NCI-H2171 treated with DMSO at 0.1 percent for 48 hours (cell line): Measurements from ENCODE around the gene TSEN54.

Source experiments
- DNase-seq: peaks from one replicate; lab custom pipeline; 2025; lab: John Stamatoyannopoulos, UW

TSEN54 gene

DNA sequence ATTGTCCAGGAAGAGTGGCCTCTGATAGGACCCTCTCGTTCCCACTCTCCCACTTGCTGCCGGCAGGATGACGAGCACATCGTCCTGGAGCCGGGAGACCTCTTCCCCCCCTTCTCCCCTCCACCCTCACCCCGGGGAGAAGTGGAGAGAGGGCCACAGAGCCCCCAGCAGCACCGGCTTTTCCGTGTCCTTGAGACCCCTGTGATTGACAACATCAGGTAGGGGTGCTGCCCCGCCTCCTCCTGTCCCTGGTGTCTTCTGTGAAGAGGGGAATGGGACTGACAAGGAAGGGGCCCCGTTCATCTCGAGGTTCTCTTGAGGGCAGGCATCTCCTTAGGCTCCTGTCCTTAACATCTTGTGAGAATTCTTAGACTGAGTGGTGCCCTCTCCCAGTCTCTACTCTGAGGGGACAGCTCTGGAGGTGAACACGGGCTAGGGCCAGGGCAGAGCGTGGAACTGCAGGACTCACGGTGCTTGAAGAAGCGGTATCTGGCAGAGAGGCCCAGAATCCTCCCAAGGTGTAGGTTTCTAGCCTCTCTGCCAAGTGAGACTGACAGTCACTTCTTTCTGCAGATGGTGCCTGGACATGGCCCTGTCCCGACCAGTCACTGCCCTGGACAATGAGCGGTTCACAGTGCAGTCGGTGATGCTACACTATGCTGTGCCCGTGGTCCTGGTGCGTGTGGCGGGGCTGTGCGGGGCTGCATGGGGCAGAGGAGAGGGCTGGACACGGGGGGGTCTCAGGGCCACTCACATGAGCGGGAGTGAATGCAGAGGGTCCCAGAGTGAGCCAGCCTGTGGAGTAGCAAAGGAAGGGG is 27.4 kb upstream of the TSEN54 start:
- DNase-seq, result no peak

DNA sequence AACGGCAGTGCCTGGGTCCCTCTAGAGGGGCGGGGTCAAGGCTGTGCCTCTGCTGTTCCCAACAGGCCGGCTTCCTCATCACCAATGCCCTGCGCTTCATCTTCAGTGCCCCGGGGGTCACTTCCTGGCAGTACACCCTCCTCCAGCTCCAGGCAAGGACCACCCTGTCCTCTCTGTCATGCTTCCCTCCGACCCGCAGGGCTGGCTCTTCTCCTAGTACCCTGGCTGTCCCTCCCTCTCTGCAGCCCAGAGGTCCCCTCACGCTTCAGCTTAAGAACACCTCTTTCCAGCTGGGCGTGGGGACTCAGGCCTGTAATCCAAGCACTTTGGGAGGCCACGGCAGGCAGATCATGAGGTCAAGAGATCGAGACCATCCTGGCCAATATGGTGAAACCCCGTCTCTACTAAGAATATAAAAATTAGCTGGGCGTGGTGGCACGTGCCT is 26.8 kb upstream of the TSEN54 start:
- no peak for DNase-seq

- no peak for DNase-seq
Observed at GRCh38 chr17:75490173-75490743, 26.1 kb upstream of the TSEN54 start.

DNA sequence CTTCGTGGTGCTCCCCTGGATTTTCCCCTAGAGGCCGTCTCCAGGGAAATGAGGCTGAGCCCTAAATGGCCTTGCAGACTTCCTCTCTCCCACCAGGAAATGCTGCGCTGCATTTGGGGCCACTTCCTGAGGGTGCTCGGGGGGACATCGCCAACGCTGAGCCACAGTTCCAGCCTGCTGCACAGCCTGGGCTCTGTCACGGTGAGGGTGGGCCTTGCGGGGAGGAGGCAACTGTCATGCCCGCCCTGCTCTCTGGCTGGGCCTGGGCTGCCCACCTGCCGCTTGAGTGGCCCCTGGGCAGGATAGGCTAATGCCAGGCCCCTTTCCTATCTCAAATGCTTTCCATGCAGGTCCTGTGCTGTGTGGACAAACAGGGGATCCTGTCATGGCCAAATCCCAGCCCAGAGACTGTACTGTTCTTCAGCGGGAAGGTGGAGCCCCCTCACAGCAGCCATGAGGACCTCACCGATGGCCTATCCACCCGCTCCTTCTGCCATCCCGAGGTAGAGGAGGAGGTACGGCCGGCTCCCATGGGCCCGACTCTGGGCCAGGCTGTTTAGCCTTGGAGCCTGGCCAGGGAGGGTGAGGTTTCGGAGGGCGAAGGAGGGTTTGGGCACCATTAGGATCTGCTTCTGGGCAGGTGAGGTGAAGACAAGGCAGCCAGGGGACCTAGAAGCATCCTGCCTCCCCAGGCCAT is 25.2 kb upstream of the TSEN54 start:
- DNase-seq, result no peak

DNA sequence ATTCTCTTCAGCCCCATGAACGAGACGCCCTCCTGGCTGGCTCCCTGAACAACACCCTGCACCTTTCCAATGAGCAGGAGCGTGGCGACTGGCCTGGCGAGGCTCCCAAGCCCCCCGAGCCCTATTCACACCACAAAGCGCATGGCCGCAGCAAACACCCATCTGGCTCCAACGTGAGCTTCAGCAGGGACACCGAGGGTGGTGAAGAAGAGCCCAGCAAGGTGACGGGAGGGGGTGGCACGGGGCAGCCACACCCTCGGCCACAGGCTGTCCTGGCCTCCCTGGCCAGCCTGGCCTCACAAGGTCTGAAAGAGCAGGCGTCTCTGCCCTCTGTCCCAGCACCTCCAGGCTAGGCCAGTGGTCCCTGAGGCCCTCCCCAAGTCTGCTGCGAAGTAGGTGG is 24.6 kb upstream of the TSEN54 start:
- DNase-seq, result no peak

DNA sequence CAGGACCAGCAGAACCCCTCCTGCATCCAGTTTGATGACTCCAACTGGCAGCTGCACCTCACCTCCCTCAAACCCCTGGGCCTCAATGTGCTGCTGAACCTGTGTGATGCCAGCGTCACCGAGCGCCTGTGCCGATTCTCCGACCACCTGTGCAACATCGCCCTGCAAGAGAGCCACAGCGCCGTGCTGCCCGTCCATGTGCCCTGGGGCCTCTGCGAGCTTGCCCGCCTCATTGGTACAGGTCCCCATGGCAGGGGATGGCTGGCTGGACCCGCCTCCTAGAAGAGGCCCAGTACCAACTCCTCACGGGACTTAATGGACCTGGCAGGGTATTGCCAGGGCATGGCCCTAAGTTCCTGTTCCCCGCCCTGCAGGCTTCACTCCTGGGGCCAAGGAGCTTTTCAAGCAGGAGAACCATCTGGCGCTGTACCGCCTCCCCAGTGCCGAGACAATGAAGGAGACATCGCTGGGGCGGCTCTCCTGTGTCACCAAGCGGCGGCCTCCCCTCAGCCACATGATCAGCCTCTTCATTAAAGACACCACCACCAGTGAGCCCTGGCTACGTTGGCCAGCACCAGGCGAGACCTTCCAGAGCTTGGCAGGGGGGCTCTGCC is 23.7 kb upstream of the TSEN54 start:
- no peak for DNase-seq

GRCh38 chr17:75493476-75494129 is 22.7 kb upstream of the TSEN54 start:
- no peak for DNase-seq

GRCh38 chr17:75494326-75494877 is 21.9 kb upstream of the TSEN54 start:
- no peak for DNase-seq

- no peak for DNase-seq
Observed at GRCh38 chr17:75496005-75496404, 20.3 kb upstream of the TSEN54 start.

- DNase-seq, result no peak
Observed at GRCh38 chr17:75498039-75498725, 18.1 kb upstream of the TSEN54 start.

- DNase-seq, result no peak
Observed at GRCh38 chr17:75498726-75499213, 17.6 kb upstream of the TSEN54 start.

DNA sequence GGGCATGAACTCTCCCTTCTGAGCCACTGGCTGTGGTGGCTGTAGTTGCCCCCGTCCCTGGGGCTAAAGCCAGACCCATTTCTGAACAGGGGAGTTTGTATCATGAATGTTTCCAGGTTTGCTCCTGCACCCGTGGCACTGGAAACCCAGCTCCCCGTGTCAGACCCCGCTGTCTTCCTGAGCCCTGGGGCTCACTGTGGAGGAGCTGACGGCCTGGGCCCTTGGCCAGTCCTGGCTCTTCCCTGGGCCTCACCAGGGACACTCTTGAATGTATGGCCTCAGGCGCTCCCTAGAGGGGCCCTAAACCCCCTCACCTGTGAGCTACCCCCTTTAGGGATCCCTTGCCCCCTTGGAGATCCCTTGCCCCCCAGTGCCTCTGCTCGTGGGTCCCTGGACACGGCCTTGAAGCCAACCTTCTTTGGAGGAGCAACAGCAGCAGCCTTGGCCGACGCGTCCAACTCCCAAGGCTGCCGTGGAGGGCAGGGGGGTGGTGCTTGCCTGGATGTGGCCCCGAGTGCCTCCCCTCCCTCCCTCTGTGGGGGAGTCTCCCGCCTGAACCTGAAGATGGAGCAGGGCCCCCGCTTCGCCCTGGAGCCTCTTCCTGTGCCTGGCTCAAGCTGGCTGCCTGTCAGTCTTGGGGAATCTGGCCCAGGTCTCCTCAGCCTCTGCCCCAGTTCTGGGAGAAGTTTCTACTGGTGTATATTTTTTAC is 16.9 kb upstream of the TSEN54 start:
- DNase-seq, result no peak

DNA sequence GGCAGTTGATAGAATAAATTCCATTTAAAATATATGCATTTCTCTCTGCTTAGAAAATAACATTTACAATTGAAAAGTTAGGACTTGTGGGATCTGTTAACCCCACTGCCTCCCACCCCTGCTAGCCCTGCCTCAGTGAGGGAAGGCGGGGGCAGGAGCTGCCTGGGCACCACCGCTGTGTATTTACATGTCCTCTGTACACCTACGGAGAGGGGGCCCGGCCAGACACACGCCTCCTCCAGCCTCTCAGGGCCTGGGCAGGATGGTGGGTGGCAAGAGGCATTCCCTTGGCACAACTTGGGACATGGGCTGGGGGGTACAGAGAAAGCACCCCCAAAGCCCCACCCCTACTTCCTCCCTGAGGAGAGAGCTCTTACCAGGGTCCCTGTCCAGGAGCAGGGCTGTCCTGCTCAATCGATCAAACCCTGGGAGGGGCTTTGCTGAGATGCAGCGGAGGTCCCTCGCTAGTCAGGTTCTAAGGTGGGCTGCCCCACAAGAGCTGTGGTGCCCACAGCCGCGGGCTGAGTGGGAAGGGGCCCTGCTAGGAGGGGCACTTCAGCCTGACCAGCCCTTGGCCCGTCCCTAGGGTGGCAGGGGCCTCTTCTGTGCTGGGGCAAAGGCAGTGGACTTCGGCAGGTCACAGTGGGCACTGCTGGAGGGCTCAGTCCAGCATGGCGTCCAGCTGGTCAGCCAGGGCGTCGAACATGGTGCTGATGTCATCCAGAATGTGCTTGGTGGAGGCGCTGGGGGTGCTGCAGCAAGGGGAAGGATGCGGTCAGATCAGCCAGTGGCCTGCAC is 15.7 kb upstream of the TSEN54 start:
- no peak for DNase-seq

- DNase-seq, result no peak
Observed at GRCh38 chr17:75501378-75502071, 14.8 kb upstream of the TSEN54 start.

- no peak for DNase-seq
Observed at GRCh38 chr17:75502072-75502720, 14.1 kb upstream of the TSEN54 start.

DNA sequence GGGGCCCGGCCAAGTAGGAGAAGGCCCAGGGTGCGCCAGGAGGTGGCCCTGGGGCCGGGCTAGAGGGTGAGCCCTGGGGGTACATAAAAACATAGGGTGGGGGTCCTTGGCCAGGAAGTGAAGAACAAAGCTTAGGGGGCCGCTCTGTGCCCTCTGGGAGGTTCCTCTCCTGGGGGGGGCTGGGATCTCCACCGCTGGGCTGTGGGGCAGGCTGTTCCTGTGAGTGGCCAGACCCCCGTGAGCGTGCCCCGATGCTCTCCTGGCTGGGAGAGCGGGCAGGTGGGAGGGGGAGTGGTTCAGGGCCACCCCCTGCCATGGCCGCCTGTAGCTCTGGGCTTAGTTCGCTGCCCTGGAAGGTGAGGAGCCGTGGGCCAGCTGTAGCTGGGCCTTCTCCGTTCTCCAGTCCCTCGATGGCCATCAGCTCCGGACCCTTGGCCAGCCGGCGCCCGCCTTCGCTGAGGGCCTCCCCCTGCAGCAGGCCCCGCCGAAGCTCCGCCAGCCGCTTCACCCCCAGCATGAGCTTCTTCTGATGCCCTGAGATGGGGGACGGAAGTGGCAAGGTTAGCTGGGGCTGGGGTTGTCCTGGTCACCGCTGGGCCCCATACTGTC is 13.5 kb upstream of the TSEN54 start:
- no peak for DNase-seq

- no peak for DNase-seq
Observed at GRCh38 chr17:75503337-75503950, 12.9 kb upstream of the TSEN54 start.

- no peak for DNase-seq
Observed at GRCh38 chr17:75503976-75504346, 12.4 kb upstream of the TSEN54 start.
